ENCODE results near the gene PTGES2. TPM values are rescaled to one million over a fixed set of nuclear protein-coding genes. Genes with fewer than 3 reads are reported as not detected.

PTGES2 gene
- total and polyA plus RNA-seq, 2 experiments from 2014 or later, result 59.7 to 124 TPM

DNA sequence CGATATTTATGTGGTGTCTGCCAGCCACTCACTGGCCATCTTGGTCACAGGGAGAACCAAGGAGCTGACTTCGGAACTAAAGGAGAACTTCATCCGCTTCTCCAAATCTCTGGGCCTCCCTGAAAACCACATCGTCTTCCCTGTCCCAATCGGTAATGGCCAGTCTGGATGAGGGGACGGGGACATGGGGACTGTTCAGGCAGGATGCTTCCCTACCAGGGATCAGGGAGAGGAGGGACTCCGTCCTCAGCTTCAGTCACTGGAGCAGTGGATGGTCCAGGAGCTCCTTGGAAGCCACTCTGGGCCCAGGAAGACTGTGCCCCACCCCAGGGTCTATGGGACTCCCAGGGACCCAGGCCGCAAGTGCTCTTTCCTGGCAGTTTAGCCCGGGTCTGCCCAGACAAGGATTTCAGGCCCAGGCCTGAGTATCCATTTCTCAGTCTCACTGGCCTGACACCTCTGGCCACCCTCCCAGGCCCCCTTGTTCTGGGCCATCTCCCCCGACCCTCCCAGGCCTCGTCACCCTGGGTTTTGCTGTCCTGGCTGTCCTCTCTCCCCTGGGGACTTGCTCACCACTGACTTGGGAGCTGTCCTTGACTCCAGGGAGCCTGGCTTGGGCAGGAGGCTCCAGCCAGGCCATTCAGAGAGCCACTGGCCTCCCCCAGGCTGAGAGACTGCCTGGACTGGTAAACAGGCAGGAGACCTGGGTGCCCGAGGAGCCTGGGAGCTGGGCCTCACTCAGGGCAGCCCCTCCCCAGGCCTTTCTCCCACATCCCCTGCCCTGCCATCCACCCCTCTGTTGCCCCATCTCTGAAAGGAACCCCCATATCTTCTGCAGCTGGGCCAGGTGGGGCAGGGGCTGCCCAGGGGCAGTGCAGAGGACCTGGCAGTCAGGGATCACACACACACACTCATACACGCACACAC is 24.9 kb upstream of the PTGES2 start:
- Histone ChIP-seq H3K27ac (ENCODE audit: low read depth) (no peak overlapping the region), H3K4me1 (ENCODE audit: insufficient read depth) (peaks cover 3% of the 10 kb centered on the region), H2AFZ (no peak overlapping the region), H3F3A (replicated peaks; ENCODE audit: low read depth) (no peaks in the 10 kb centered on the region), H3K27me3 (ENCODE audit: insufficient read depth) (no peaks in the 10 kb centered on the region), H3K79me2 (replicated peaks; ENCODE audit: insufficient read depth) (no peaks in the 10 kb centered on the region), H4K20me1 (replicated peaks; ENCODE audit: insufficient read depth) (no peaks in the 10 kb centered on the region), H3K36me3 (ENCODE audit: insufficient read depth) (no peaks in the 10 kb centered on the region), H3K4me3 (no peak overlapping the region), H3K4me2 (no peak overlapping the region), H3K9me2 (ENCODE audit: insufficient read depth) (no peaks in the 10 kb centered on the region)
- Mint-ChIP-seq H3K4me1 (peaks cover 10% of the 10 kb centered on the region), H3K27ac (no peak overlapping the region), H3K27me3 (ENCODE audit: insufficient read depth, low read depth, poor library complexity) (peaks cover 8% of the 10 kb centered on the region), H3K36me3 (ENCODE audit: low read depth) (no peaks in the 10 kb centered on the region), H3K4me3 (no peak overlapping the region), H3K9me3 (peaks cover 3% of the 10 kb centered on the region; the same call in 1 of the 3 replicates)
- DNase-seq (ENCODE audit: low spot score) (no peak), ATAC-seq (no peak)
- TF ChIP-seq, protein P1, sequence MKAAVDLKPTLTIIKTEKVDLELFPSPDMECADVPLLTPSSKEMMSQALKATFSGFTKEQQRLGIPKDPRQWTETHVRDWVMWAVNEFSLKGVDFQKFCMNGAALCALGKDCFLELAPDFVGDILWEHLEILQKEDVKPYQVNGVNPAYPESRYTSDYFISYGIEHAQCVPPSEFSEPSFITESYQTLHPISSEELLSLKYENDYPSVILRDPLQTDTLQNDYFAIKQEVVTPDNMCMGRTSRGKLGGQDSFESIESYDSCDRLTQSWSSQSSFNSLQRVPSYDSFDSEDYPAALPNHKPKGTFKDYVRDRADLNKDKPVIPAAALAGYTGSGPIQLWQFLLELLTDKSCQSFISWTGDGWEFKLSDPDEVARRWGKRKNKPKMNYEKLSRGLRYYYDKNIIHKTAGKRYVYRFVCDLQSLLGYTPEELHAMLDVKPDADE (IDR thresholded peaks at IDR 0.05), result no peak
- TF ChIP-seq JUNB (IDR thresholded peaks at IDR 0.05; ENCODE audit: unreplicated experiment) (no peak), ZNF114 (CRISPR knock-in tag; IDR thresholded peaks at IDR 0.05) (no peak), STAT1 (IDR thresholded peaks at IDR 0.05; ENCODE audit: unreplicated experiment) (no peak), ZNF331 (CRISPR knock-in tag; IDR thresholded peaks at IDR 0.05; ENCODE audit: low read depth) (no peak), NANOG (IDR thresholded peaks at IDR 0.05; ENCODE audit: borderline replicate concordance) (no peak)
- TF ChIP-seq, protein P2, sequence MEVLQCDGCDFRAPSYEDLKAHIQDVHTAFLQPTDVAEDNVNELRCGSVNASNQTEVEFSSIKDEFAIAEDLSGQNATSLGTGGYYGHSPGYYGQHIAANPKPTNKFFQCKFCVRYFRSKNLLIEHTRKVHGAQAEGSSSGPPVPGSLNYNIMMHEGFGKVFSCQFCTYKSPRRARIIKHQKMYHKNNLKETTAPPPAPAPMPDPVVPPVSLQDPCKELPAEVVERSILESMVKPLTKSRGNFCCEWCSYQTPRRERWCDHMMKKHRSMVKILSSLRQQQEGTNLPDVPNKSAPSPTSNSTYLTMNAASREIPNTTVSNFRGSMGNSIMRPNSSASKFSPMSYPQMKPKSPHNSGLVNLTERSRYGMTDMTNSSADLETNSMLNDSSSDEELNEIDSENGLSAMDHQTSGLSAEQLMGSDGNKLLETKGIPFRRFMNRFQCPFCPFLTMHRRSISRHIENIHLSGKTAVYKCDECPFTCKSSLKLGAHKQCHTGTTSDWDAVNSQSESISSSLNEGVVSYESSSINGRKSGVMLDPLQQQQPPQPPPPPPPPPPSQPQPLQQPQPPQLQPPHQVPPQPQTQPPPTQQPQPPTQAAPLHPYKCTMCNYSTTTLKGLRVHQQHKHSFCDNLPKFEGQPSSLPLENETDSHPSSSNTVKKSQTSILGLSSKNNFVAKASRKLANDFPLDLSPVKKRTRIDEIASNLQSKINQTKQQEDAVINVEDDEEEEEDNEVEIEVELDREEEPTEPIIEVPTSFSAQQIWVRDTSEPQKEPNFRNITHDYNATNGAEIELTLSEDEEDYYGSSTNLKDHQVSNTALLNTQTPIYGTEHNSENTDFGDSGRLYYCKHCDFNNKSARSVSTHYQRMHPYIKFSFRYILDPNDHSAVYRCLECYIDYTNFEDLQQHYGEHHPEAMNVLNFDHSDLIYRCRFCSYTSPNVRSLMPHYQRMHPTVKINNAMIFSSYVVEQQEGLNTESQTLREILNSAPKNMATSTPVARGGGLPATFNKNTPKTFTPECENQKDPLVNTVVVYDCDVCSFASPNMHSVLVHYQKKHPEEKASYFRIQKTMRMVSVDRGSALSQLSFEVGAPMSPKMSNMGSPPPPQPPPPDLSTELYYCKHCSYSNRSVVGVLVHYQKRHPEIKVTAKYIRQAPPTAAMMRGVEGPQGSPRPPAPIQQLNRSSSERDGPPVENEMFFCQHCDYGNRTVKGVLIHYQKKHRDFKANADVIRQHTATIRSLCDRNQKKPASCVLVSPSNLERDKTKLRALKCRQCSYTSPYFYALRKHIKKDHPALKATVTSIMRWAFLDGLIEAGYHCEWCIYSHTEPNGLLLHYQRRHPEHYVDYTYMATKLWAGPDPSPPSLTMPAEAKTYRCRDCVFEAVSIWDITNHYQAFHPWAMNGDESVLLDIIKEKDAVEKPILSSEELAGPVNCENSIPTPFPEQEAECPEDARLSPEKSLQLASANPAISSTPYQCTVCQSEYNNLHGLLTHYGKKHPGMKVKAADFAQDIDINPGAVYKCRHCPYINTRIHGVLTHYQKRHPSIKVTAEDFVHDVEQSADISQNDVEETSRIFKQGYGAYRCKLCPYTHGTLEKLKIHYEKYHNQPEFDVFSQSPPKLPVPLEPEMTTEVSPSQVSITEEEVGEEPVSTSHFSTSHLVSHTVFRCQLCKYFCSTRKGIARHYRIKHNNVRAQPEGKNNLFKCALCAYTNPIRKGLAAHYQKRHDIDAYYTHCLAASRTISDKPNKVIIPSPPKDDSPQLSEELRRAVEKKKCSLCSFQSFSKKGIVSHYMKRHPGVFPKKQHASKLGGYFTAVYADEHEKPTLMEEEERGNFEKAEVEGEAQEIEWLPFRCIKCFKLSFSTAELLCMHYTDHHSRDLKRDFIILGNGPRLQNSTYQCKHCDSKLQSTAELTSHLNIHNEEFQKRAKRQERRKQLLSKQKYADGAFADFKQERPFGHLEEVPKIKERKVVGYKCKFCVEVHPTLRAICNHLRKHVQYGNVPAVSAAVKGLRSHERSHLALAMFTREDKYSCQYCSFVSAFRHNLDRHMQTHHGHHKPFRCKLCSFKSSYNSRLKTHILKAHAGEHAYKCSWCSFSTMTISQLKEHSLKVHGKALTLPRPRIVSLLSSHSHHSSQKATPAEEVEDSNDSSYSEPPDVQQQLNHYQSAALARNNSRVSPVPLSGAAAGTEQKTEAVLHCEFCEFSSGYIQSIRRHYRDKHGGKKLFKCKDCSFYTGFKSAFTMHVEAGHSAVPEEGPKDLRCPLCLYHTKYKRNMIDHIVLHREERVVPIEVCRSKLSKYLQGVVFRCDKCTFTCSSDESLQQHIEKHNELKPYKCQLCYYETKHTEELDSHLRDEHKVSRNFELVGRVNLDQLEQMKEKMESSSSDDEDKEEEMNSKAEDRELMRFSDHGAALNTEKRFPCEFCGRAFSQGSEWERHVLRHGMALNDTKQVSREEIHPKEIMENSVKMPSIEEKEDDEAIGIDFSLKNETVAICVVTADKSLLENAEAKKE (CRISPR knock-in tag; IDR thresholded peaks at IDR 0.05), result no peak

All from GM23338 (cell line).